Hematopoietic multipotent progenitor cell treated with erythropoietin and hydrocortisone succinate and interleukin-3 and kit ligand, for 8 days (in vitro differentiated cells): ENCODE results near the gene CAPN14.
"Not testable (repeated sequence)": the region's sequence is repeated elsewhere in the genome, so short reads cannot be mapped to it uniquely, and the experiment has no call there.

Experiments
- DNase-seq: peaks from one replicate; pipeline ENCODE4 v3.0.0-alpha.2; 2015

Gene CAPN14

DNA sequence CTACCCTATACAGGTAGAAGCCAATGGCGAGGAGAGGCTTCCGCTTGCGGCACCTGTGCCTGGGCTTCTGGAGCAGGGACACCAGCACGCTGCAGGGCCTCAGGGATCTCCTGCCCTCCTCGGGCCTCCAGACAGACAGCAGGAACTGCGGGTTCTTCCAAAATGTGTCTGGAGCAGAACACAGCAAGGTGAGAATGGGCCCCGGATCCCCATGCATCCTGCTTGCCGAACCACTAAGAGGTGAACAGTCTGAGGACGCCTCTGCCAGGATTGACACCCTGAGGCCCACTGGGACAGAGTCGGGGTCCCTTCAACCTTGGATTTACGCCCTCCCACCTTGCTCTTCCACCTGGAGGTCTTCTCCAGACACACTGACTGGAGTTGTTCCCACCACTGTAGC lies 25.4 kb downstream of the CAPN14 start:
- no peak for DNase-seq

DNA sequence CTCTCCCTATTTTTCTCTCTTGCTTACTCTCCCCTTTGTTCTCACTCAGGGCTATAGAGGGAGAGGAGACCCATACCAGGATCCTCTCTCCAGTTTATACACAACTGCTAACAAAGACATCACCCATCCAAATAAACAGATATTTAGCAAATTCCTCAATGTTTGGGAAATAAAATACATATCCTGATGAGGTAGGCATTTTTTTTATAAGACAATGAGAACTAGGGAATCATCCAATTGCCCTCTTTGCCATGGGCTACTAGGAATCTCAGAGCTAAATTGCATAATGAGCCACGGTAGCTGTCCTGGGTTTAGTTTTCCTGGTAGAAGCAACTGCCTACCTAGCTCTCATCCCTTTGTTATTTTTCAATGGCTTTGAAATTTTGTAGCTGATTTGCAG lies 27.1 kb downstream of the CAPN14 start:
- DNase-seq, result no peak

DNA sequence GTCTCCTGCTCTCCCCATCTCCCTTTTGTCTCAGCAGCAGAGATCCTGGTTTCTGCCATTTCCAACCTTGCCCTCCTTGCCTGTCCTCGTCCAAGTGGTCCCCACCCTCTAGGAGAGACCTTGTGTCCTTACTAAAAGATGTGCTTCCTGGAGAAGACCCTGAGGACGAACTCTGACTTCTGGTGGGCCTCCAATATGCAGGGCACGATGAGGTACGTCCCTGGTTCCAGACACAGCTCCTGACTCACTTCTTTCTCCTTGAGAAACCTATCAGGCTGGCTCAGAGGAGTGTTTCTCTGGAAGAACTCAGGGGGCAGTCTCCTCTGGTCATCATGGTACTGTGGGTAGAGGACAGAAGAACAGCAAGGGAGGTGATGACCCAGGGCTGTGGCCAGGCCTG lies 28.2 kb downstream of the CAPN14 start:
- no peak for DNase-seq

DNA sequence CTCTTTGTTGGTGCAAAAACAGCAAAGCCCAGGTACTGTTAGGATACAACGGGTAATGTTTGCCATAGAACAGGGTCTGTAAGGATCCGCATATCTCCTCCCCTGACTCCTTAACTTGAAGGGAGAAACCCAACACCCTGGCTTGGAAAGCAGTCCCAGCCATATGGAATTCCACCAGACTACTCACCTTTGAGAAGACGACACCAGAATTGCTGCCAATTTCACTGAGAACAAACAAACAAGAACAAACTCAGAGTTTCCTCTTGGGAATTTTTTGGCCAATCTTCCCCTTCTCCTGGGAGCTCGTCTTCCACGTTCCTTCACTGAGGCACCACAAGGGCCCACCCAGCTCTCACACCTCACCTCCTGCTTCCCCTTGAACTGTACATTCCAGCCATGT lies 29.2 kb downstream of the CAPN14 start:
- DNase-seq, result no peak

DNA sequence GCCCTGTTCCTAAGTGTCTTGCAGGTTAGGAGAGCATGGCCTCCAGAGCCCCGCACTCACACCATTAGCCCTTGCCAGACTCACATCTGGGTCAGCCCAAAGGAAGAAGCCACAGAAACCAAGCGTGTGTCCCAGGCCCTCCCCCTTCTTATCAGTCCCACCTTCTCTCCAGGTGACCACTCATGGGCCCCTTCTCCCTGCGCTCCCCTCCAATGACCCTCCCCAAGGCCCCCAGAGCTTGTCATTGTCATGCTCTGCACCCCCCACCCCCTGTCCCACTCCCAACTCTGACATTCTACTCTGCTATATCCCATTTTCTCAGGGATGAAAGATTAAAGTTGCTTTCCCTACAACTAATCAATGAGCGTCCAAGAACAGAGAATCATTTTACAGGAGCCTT lies 30.1 kb downstream of the CAPN14 start:
- DNase-seq, result no peak

DNA sequence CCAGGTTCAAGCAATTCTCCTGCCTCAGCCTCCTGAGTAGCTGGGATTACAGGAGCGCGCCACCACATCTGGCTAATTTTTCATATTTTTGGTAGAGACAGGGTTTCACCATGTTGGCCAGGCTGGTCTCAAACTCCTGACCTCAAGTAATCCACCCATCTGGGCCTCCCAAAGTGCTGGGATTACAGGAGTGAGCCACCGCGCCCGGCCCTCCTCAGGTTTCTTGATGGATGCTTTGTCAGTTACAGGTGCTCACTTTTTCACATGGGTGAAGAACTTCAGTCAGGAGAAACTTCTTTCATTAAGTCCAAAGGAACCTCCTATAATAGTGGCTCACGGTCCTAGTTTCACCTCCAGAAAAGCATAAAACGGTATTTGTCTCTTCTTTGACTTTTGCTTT lies 33.3 kb downstream of the CAPN14 start:
- not testable (repeated sequence) for DNase-seq

DNA sequence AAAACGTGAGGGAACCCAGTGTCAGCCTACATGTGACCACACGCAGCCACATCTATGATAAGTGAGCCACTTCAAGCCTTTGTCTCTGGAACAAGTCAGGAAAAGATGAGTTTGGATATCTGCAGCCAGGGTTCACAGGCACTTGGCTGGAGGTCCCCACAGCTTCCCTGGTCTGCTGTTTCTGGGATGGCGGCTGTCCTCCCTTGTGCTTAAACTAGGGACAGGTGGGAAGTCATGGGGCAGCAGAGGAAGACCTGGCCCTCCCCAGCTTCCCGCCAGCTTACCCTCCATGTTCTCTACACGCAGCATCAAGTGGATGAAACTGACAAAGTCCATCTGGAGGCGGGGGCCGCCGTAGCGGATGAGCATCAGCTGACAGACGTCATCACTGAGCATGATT lies 40.6 kb downstream of the CAPN14 start:
- no peak for DNase-seq

DNA sequence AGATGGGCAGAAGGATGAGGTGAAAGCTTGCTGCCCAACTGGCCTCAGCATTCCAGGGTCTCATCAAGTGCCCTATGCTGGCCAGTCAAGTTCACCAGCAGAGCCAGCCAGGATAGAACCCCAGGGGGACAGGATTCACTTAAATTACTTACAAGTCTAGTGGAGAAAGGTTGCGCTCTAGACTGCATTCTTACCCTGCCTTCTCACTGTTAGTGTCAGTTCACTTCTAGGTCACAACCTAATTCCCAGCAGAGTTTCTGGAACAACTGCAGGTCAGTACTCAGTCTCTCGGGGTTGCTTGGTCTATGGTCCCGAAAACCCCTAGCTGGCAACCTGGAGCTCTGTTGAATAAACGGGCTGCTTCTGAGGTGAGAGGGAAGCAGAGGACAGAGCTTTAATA lies 46.2 kb downstream of the CAPN14 start:
- no peak for DNase-seq

DNA sequence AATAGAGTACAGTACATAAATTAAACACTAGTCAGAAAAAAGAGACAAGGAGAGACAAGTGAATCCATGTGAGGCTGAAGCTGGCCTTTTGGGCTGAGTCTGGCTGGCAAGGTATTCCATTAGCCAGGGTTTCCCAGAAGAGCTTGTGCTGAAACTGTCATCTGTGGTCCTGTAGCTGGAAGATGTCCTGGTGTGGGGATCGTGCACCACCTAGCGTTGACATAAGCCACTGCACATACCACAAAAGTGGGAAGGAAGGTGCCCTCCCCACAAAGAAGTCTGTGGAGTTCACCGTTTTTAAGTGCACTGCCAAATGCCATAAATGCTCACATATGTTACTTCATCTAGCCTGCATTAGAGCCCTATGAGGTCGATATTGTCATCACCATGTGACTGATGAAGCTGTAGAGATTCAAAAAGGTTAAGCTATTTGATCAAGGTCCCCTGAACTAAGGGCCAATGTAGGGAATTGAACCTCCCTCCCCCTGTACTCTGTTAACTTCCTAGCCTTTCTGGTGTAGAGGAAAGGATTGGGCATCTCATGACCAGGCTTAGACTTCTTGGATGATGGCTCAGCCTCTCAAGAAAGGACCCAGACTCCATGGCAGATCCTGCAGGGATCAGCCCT lies 47.1 kb downstream of the CAPN14 start:
- peak; percentile 66 for DNase-seq

DNA sequence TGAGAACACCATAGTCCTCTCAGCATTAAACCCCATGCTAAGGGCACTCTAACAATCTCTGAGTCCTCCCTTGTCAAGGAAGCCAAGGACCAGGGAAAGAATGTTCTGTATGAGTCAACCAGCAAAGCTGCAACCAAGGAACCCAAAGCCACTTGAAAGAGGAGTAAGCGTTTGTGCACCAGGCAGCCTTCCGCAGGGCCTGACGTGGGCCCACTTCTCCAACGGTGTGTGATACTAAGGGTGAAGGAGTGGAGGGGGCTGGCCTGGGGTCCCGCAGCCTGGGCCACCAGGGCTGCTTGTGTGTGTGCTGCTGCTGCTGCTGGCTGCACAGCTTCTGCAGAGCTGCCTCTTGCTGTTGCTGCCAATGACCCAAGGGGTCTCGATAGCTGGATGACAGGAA lies 49.0 kb downstream of the CAPN14 start:
- no peak for DNase-seq

DNA sequence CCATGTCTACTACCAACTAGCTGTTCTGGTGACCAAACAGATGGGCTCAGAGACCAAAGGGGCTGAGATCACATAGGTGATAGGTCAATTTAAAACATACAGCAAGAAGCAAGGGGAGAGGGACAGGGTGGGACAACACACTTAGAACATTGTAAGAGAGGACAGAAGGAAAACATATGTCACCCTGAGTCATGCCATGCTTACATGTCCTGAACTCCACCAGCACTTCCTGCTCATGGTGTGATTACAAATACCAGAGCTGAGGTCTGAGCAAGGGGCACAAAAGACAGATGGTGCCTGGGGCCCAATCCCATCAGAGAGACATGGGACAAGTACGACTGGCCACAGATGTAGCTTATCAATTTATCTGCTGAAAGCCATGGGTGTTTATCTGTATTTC lies 50.4 kb downstream of the CAPN14 start:
- DNase-seq, result no peak

DNA sequence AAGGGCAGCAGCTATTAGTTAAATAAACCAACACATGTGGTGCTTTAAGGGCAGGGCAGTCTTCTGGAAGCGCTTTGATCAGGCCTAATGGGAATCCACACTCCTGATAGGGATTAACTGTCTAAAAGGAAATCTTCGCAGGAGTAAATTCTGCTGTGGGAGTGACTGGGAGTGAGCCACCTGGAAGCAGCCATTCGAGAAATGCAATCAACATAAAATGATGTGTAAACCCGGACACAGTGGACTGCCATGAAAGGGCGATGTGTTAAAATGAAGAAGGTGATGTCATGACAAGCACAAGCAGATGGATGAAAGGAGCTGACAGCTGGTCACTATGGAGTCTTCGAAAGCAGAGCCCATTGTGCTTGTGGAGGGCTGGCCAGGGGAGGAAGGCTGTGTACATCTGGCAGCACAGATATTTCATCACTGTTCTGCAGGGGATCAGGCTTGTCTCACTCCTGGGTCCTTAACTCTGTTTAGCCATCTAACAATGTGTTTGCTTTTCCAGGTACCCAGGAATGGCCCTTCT lies 54.2 kb downstream of the CAPN14 start:
- DNase-seq, result no peak

DNA sequence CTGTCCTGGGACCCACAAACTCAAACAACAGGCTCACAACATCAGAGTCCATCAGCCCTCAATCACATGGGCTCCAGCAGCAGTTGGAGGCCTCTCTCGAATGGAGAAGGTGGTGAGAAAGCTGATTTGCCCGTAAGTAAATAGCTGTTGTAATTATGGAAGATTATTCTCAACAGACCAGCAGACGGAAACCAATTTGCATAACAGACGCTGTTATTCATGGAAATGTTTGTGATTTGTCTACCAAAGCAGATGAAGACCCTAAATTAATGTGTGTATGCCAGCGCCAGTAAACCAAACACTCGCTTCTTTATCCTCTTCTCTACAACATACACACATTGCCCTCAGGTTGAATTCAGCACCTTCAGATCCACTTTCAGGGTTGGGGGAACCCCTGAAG lies 55.7 kb downstream of the CAPN14 start:
- no peak for DNase-seq

DNA sequence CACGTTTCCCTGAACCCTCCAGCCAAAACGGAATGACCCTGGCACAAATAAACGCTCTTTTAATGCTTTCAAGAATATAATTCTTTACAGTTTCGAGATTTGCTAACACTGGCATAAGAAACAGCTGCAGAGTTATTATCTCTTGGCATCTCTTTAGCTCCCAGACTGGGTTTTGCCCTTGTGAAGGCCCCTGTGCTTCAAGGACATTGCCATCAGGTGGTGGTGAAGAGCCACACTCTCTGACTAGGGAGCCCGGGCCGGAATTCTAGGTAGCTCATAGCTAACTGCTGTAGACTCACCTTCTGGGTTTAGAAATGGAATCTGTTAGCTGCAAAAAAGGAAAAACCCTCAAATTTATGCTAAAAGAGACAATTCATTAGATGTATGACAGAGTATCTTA lies 65.8 kb downstream of the CAPN14 start:
- no peak for DNase-seq

DNA sequence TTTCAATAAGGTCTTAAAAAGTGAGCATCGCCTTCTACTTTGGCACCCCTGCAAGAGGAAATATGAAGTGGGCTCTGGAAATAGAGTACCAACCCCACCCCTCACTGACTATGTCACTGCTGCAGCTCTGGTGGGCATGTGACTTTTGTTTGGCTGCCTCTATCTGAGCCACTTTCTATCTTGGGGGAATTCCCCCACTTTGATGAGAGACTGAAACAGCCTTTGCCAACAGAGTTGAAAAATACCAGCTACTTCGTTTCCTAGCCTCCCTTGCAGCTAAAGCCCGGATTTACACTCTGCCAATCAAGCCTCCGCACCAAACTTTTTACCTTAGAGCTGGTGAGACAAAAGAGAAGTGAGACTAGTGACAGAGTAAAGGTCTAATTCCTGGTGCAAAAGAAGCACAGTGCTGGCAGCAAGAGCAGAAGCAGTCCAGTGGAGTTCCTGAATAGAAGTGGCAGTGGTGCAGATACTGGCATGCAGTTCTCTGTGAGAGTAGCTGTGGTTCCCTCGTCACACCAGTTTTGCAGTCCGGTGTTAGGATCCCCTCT lies 67.1 kb downstream of the CAPN14 start:
- DNase-seq, result no peak

DNA sequence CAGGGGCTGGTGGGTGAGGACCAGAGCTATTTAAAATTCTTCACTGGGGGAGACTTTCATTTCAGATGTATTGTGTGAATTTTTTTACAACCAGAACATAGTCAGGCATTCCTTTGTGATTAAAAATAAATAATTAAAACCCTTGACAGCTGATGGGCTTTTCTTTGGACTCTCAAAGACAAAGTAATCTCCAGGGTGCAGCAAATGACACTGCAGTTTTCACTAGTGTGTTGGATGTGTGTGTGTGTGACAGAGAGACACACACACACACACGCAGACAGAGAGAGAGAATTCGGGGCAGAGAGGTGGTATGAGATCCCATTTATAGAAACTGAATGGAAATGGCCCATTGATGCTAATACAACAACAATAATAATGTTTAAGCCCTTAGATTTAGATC lies 68.8 kb downstream of the CAPN14 start:
- no peak for DNase-seq

DNA sequence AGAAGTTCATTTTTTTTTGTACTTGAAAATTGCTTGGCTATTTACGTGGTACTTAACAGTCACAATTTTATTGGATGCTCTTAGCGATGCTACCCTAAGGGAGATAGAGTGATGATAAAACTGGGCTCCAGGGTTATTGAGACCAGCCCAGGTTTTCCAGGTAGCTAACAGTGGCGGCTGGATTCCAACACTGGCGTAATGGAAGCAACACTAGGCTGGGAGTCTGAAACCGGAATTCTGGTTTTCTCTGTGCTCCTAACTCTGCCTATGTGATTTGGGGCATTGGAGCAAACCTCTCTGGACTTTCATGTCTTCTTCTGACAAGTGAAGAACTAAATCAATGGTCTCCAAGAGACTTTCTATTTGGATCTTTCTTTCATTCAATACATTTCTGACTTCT lies 69.7 kb downstream of the CAPN14 start:
- no peak for DNase-seq

DNA sequence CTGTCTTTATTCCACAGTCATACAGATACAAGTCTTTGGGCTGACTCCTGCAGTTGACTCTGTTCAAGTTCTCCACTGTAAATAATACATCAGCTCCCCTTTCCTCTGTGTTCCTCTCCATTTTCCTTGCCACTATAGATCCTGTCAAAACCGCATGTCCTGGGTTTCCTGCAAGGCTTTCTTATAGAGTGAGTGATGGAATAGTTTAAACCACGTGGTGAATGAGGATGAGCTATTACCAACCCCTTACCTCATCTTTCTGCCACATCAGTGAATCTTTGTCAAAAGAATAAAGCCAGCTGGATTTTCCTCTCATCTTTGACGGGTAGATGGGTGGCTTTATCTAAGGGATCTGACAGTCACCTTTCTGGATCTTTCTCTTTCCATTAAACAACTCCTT lies 75.2 kb downstream of the CAPN14 start:
- no peak for DNase-seq

DNA sequence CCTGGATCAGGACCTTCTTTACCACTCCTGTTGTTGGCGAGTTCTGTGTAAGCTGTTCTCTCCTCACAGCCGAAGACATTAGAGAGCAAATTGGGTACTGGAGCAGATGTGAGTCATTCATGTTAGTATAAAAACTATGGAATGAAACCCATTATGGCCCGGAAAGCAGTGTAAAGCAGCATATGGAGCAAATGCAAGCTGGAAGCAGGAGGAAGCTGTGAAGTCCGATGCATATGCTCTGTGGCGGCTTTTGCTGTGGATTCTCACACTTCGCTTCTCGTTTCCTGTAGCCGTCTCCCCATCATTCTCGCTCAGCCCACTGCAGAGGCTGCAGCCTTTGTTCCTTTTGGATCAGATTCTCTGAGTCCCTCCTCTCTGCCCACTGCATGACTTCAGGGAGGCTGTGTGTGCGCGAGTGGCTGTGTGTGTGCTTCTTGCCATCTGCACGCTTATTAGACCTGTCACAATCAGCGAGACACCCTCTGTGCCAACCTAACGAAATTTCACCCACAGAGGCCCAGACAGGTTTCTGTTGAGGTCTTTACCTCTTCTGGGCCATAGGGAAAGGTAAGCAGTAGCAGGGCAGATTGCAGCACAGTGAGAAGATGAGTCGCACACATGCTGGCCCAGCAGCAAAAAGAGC lies 75.8 kb downstream of the CAPN14 start:
- DNase-seq, result no peak

DNA sequence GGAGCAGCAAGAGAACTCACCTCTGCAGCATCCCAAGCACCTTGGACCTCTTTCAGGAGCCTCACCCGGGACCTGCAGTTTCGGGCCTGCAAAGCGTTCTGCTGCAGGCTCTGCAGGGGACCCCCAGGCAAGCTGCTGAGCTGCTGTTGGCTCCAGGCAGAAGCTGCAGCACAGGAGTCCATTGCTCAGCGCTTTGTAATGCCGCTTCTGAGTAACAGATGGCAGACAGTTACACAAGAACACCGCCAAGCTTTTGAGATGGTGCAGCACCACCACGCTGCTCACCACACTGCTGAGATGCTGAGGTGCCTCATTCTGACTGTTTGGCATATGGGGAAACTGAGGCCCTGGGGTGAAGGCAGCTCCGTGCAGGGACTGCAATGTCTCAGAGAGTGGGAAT lies 77.2 kb downstream of the CAPN14 start:
- DNase-seq, result no peak

DNA sequence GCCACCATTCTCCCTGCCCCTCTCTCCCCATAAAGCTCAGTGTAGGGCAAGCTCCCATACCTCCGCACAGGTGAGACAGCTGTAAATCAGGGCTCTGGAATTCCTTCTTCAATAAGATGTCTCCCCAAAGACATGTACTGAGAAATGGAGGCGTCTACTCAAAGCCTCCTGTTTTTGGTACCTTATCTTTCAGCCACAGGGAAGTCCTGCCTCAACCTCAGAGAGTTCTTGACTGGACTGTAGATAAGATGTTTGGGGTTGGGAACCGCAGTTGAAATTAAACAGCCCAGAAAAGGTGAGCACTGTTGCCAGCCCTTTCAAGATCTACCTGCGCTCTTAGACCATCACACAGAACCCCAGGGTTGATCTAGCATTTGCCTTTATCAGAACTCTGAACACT lies 77.6 kb downstream of the CAPN14 start:
- DNase-seq, result peak; percentile 48

DNA sequence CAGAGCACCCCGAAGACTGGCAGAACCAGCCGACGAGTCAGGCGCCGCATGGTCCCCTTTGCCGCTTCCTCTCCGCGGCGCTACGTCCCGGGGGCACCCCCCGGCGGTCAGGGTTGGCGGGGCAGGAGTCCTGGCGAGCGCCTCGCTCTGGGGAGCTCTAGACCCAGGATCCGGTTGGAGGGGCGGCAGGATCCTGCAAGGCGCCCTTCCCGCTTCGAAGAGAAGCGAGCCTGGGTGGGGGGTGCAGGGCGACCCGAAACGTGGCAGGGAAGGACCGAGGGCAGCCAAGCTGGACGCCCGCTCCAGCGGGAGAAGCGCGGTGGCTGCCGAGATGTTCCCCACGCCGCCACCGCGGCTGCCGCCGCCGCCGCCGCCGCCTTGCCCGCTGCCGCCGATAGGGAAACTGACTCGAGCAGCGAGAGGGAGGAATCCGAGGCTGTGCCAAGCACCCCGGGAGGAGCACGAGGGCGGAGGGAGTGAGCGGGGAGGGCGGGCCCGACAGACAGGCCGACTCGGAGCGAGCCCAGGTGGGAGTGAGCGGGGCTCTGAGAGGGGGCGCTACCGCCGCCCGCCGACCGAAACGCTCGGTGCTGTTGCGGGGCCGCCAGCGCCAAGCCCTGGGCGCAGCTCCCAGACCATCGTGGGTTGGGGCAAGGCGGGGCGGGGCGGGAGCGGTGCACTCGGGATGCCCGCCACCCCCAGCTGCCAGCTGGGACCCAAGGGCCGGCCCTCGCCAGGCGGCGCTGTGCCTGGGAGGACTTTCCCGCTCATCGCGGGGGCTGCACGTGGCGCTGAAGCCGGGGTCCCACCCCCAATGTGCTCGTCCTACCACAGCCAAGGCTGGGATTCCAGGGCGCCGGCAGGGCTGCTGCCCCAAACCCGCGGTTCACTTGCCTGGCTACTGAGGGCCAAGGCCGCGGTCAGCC lies 79.0 kb downstream of the CAPN14 start, which contains the start of gene GALNT14:
Gene GALNT14, minus strand, starts transcription at position 404 of the 926 bp plus-strand sequence. Its CDS starts 354 bp downstream, at position 50.
- DNase-seq, result peak; percentile 62
